PFSK-1 (cell line): ENCODE data around the gene MYH14.

ENCODE experiments used
- FOXP2 ChIP-seq: optimal IDR thresholded peaks from 2 replicates; pipeline ENCODE3; 2011; ENCODE audit warnings: borderline replicate concordance, control low read depth, inconsistent platforms; ENCODE audit not compliant: insufficient read depth; ENCODE audit errors: extremely low read length, extremely low read depth
- POLR2AphosphoS5 ChIP-seq: IDR thresholded peaks from 2 replicates; pipeline ENCODE4 v1.6.1; 2012; ENCODE audit warnings: low read depth, mild to moderate bottlenecking, control low read depth, low read length, moderate library complexity
- SIN3A ChIP-seq: IDR thresholded peaks from 2 replicates; pipeline ENCODE4 v1.6.1; 2012; ENCODE audit warnings: mild to moderate bottlenecking, low read length, moderate library complexity, borderline replicate concordance; ENCODE audit not compliant: insufficient read depth
- TAF1 ChIP-seq: IDR thresholded peaks from 2 replicates; pipeline ENCODE4 v1.6.1; 2012; ENCODE audit warnings: low read length, control low read depth, borderline replicate concordance; ENCODE audit not compliant: insufficient read depth
- TF ChIP-seq, protein P1 (sequence below), 2 experiments: IDR thresholded peaks; 2 replicates each; pipeline versions ENCODE4 v1.6.1 to v1.8.0; 2011 to 2012; ENCODE audit warnings: low read depth in 2 of 2, low read length in 2 of 2, control low read depth in 1 of 2, inconsistent platforms in 1 of 2, mild to moderate bottlenecking in 1 of 2, moderate library complexity in 1 of 2; ENCODE audit not compliant: insufficient read depth in 1 of 2

Gene MYH14

DNA sequence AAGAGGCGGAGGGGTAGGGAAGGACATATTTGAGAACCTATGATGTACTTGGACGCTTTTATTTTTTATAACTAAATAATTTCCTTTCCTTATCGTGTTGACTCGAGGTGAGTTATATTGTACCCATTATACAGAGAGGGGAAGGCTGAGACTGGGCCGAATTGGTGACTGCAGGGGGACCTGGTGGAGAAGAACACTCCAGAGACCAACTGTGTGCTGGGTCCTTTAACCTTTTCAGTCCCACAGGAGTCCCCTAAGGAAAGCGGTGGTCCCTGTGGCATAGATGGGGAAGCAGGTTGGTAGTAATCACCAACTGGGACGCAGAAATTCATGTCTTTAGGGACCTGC is 633 bp downstream of the MYH14 start:
- no peak for TF ChIP-seq SIN3A
- TF ChIP-seq, protein P1, sequence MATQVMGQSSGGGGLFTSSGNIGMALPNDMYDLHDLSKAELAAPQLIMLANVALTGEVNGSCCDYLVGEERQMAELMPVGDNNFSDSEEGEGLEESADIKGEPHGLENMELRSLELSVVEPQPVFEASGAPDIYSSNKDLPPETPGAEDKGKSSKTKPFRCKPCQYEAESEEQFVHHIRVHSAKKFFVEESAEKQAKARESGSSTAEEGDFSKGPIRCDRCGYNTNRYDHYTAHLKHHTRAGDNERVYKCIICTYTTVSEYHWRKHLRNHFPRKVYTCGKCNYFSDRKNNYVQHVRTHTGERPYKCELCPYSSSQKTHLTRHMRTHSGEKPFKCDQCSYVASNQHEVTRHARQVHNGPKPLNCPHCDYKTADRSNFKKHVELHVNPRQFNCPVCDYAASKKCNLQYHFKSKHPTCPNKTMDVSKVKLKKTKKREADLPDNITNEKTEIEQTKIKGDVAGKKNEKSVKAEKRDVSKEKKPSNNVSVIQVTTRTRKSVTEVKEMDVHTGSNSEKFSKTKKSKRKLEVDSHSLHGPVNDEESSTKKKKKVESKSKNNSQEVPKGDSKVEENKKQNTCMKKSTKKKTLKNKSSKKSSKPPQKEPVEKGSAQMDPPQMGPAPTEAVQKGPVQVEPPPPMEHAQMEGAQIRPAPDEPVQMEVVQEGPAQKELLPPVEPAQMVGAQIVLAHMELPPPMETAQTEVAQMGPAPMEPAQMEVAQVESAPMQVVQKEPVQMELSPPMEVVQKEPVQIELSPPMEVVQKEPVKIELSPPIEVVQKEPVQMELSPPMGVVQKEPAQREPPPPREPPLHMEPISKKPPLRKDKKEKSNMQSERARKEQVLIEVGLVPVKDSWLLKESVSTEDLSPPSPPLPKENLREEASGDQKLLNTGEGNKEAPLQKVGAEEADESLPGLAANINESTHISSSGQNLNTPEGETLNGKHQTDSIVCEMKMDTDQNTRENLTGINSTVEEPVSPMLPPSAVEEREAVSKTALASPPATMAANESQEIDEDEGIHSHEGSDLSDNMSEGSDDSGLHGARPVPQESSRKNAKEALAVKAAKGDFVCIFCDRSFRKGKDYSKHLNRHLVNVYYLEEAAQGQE (IDR thresholded peaks at IDR 0.05; ENCODE audit: insufficient read depth in 1 of 2, low read depth in 2 of 2, low read length in 2 of 2), result no peak

DNA sequence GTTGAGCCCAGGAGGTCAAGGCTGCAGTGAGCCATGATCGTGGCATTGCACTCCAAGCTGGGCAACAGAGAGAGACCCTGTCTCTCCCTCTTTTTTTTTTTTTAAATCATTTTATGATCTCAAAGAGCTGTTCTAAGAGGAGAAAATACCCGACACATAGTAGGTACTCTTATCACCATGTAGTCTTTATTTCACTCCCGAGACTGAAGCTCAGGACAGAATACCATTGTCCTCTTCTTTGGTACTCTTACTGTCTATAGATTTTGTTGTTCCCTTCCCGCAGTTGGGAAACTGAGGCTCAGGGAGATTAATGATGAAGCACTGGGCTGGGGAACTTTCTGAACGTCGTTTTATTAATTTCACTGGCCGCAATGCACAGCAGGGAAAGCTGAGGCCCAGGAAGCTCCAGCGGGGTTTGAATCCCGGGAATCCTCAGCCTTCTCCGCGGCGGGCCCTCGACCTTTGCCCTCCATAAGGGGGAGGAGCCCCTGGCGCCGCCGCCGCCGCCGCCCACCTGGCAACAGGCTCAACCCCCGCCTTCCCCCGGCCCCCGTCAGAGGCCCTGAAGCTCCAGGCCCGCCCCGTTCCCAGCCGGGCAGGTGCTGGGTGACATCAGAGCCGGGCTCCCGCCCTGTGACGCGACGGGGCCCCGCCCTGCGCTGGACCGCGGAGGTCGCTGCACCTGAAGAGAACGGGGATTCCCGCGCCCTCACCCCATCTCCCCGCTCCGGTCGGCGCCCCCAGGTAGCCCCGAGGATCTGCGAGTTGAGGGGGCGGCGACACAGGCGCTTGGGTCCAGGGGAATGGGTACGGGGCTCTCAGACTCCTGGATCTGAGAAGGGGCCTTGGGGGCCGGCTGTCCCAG is 1.6 kb downstream of the MYH14 start:
- no peak for TF ChIP-seq POLR2AphosphoS5
- TF ChIP-seq FOXP2, result no peak
- TF ChIP-seq, protein P1 (IDR thresholded peaks at IDR 0.05; ENCODE audit: insufficient read depth in 1 of 2, low read depth in 2 of 2, low read length in 2 of 2), result no peak
- no peak for TF ChIP-seq SIN3A
- TF ChIP-seq TAF1, result no peak

DNA sequence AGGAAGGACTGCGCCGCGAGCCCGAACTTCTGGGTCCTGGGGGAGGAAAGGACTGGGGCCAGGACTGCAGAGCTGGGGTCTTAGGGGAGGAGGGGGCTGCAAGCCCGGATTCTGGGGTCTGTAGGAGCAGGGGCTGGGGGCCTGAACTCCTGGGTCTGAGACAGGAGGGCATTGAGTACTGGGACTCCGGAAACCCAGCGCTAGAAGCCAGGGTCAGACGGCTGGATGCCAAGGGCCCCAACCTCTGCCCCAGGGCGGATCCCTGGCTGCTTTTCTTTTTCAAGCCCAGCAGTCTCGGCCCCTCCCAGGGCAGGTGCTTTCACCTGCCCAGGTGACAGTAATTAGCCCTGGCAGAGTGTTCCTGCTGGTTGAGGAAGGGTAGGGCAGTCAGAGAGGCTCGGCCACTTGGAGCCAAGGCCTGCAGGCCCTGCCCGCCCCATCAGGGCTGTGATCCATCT is 2.3 kb downstream of the MYH14 start:
- TF ChIP-seq, protein P1 (IDR thresholded peaks at IDR 0.05; ENCODE audit: insufficient read depth in 1 of 2, low read depth in 2 of 2, low read length in 2 of 2), result no peak
- TF ChIP-seq SIN3A (no peak), FOXP2 (no peak), TAF1 (no peak), POLR2AphosphoS5 (no peak)

DNA sequence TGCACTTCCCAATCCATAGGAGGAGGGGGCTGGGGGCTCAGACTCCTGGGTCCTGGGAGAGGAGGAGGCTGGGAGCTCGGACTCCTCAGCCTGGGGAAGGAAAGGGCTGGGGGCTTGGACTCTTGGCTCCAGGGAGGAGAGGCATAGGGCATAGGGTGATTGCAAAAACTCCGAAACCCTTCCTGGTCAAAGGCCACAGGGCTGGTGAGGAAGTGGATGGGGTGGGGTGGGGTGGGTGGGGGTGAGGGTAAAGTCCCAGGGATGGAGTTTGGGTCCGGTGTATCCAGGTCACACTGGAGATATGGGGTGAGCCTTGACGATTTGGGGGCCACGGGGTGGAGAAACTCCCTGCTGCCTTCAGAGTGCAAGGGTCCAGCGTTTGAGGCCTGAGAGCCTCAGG is 2.8 kb downstream of the MYH14 start:
- no peak for TF ChIP-seq TAF1
- no peak for TF ChIP-seq FOXP2
- TF ChIP-seq, protein P1 (IDR thresholded peaks at IDR 0.05; ENCODE audit: insufficient read depth in 1 of 2, low read depth in 2 of 2, low read length in 2 of 2), result no peak
- TF ChIP-seq SIN3A, result no peak
- TF ChIP-seq POLR2AphosphoS5, result no peak

DNA sequence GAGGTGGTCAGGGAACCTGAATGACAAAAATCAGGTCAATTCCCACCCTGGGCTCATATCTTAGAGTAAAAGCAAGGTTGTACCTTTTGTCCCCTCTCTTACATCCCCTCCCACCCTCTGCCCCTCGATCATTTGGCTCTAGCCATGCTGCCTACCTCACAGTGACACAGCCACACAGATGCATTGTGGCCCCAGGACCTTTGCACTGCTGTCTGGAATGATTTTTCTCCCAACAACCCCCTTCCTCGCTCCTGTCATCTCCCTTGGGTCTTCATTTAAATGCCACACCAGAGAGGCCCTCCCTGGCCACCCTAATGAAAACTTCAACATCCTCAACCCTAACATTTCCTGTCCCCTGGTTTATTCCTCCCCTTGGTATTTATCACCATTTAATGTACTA is 4.3 kb downstream of the MYH14 start:
- TF ChIP-seq FOXP2 (no peak), POLR2AphosphoS5 (no peak), TAF1 (no peak), SIN3A (no peak)
- TF ChIP-seq, protein P1 (IDR thresholded peaks at IDR 0.05; ENCODE audit: insufficient read depth in 1 of 2, low read depth in 2 of 2, low read length in 2 of 2), result no peak
